ENCODE results near the gene CYLD.

Gene CYLD

GRCh38 chr16:50741781-50742575 is at the start of gene CYLD:
Gene CYLD, plus strand, starts transcription at chr16:50742086. Its CDS starts 7,613 bp downstream, at chr16:50749699.
- peak; percentile 100 for DNase-seq (ENCODE audit: low spot score)

- DNase-seq (ENCODE audit: low spot score) = no peak
Observed at GRCh38 chr16:50692644-50692998, 49.3 kb upstream of the CYLD start.

- DNase-seq (ENCODE audit: low spot score) = no peak
Observed at GRCh38 chr16:50692999-50693781, 48.7 kb upstream of the CYLD start, which contains the start of gene NOD2. Gene NOD2, plus strand, starts transcription at chr16:50693606. Its CDS starts 5,890 bp downstream, at chr16:50699496.

GRCh38 chr16:50694206-50694605 is 47.7 kb upstream of the CYLD start:
- DNase-seq (ENCODE audit: low spot score) = no peak

GRCh38 chr16:50695017-50696000 is 46.6 kb upstream of the CYLD start:
- DNase-seq (ENCODE audit: low spot score) = no peak

- no peak for DNase-seq (ENCODE audit: low spot score)
Observed at GRCh38 chr16:50696126-50696525, 45.8 kb upstream of the CYLD start.

- DNase-seq (ENCODE audit: low spot score) = peak; percentile 53
Observed at GRCh38 chr16:50696575-50697420, 45.1 kb upstream of the CYLD start.

GRCh38 chr16:50697421-50697715 is 44.5 kb upstream of the CYLD start:
- no peak for DNase-seq (ENCODE audit: low spot score)

GRCh38 chr16:50697881-50698767 is 43.8 kb upstream of the CYLD start:
- peak; percentile 42 for DNase-seq (ENCODE audit: low spot score)

- DNase-seq (ENCODE audit: low spot score) = peak; percentile 81
Observed at GRCh38 chr16:50699326-50700159, 42.3 kb upstream of the CYLD start.

- no peak for DNase-seq (ENCODE audit: low spot score)
Observed at GRCh38 chr16:50702725-50703124, 39.2 kb upstream of the CYLD start.

GRCh38 chr16:50704245-50704644 is 37.6 kb upstream of the CYLD start:
- no peak for DNase-seq (ENCODE audit: low spot score)

- DNase-seq (ENCODE audit: low spot score) = no peak
Observed at GRCh38 chr16:50705436-50706110, 36.3 kb upstream of the CYLD start.

GRCh38 chr16:50706250-50706649 is 35.6 kb upstream of the CYLD start:
- no peak for DNase-seq (ENCODE audit: low spot score)

- no peak for DNase-seq (ENCODE audit: low spot score)
Observed at GRCh38 chr16:50708373-50709060, 33.4 kb upstream of the CYLD start.

GRCh38 chr16:50709061-50709684 is 32.7 kb upstream of the CYLD start:
- DNase-seq (ENCODE audit: low spot score) = no peak

GRCh38 chr16:50709980-50710379 is 31.9 kb upstream of the CYLD start:
- no peak for DNase-seq (ENCODE audit: low spot score)

- no peak for DNase-seq (ENCODE audit: low spot score)
Observed at GRCh38 chr16:50711040-50711439, 30.8 kb upstream of the CYLD start.
